Natural killer cell (primary cell): Measurements from ENCODE around the gene CHST3. TPM values are rescaled to one million over a fixed set of nuclear protein-coding genes. Genes with fewer than 3 reads are reported as not detected.

Experiments
- ATAC-seq, 3 donors: fragments of 150-1000 bp in 2 of 3; fragments of 200-7000 bp in 1 of 3; cut with Tn5 transposase; 1 replicate in 1 of 3; 2 replicates in 2 of 3; pipeline ENCODE4 v1.10.0; 2021; ENCODE audit warnings: mild to moderate bottlenecking in 2 of 3, moderate library complexity in 2 of 3
- DNase-seq, 2 donors: peaks; one replicate each; pipeline versions ENCODE4 v3.0.0 to v3.0.0-alpha.2; 2013 to 2021; ENCODE audit warnings: mixed read lengths in 1 of 2
- H3K27ac ChIP-seq: one replicate; pipeline ENCODE4 v1.5.1; 2013; ENCODE audit warnings: mild to moderate bottlenecking, low read length
- H3K27me3 ChIP-seq: one replicate; pipeline ENCODE4 v1.6.1; 2013; ENCODE audit warnings: low read length; ENCODE audit not compliant: control insufficient read depth, insufficient read depth
- H3K36me3 ChIP-seq: one replicate; pipeline ENCODE4 v1.6.1; 2013; ENCODE audit warnings: low read length; ENCODE audit not compliant: control insufficient read depth, insufficient read depth
- H3K4me1 ChIP-seq: one replicate; pipeline ENCODE4 v1.6.1; 2013; ENCODE audit warnings: low read length; ENCODE audit not compliant: control insufficient read depth, insufficient read depth
- H3K4me3 ChIP-seq: one replicate; pipeline ENCODE4 v1.5.1; 2013; ENCODE audit warnings: low read length
- H3K9me3 ChIP-seq: one replicate; pipeline ENCODE4 v1.6.1; 2013; ENCODE audit warnings: low read length; ENCODE audit not compliant: control insufficient read depth, insufficient read depth
- H3K27ac Mint-ChIP-seq, 2 donors: one replicate each; pipeline ENCODE4 v1.8.0; 2022; ENCODE audit warnings: mild to moderate bottlenecking in 2 of 2, mixed read lengths in 2 of 2, moderate library complexity in 1 of 2
- H3K27me3 Mint-ChIP-seq, 2 donors: one replicate each; pipeline ENCODE4 v1.8.0; 2022; ENCODE audit warnings: low read depth in 2 of 2, mixed read lengths in 2 of 2
- H3K36me3 Mint-ChIP-seq: one replicate; pipeline ENCODE4 v1.8.0; 2022; ENCODE audit warnings: mixed read lengths
- H3K4me1 Mint-ChIP-seq, 2 donors: one replicate each; pipeline ENCODE4 v1.8.0; 2022; ENCODE audit warnings: mixed read lengths in 2 of 2
- H3K4me3 Mint-ChIP-seq: one replicate; pipeline ENCODE4 v1.8.0; 2022; ENCODE audit warnings: mild to moderate bottlenecking, moderate library complexity, mixed read lengths
- H3K9me3 Mint-ChIP-seq, 2 donors: one replicate each; pipeline ENCODE4 v1.8.0; 2022; ENCODE audit warnings: mixed read lengths in 2 of 2
- CTCF ChIP-seq: fragments of 200-600 bp; IDR thresholded peaks from one replicate; pipeline ENCODE4 v1.8.0; 2022; ENCODE audit warnings: antibody characterized with exemption
- WGBS: methylation state at CpG from one replicate; pipeline ENCODE4 v1.1.7; 2013; ENCODE audit warnings: missing lambda C conversion rate; ENCODE audit not compliant: insufficient coverage; 5-methylcytosine and 5-hydroxymethylcytosine counted together
- intact Hi-C: fragments of 100-400 bp; cut with micrococcal nuclease; formaldehyde crosslinking; loops from one replicate; pipeline ENCODE4 v1.14.2; 2022
- total RNA-seq, 4 donors: library from RNA; stranded (reverse); fragments of 120-200 nt in 1 of 4; gene quantifications; one replicate each; pipeline versions ENCODE4 v1.2.3 to v1.2.4, GENCODE V29; 2013 to 2022

Gene CHST3
- total RNA-seq, 3 donors from 2014 or later (not counting 1 experiment from before 2014, with no cell fraction given): not detected

- Mint-ChIP-seq H3K4me3 (no peak overlapping the region), H3K27ac (no peak overlapping the region), H3K27me3 (peaks cover 23 to 36% of the 10 kb centered on the region in 2 donors), H3K4me1 (no peaks in the 10 kb centered on the region), H3K9me3 (no peaks in the 10 kb centered on the region), H3K36me3 (no peaks in the 10 kb centered on the region)
- no peak overlapping the region for H3K4me3 ChIP-seq
- H3K9me3 ChIP-seq: no peaks in the 10 kb centered on the region
- intact Hi-C loops: no loop called here
- no peak for TF ChIP-seq CTCF
- no peak for ATAC-seq
- 81% methylated on average over 10 of the region's 10 CpGs for WGBS
- no peak overlapping the region for H3K27ac ChIP-seq
- peaks cover 10% of the 10 kb centered on the region for H3K27me3 ChIP-seq
- H3K4me1 ChIP-seq: peaks cover 2% of the 10 kb centered on the region
- H3K36me3 ChIP-seq: no peaks in the 10 kb centered on the region
- DNase-seq: no peak
Observed at GRCh38 chr10:71969929-71970328, 5.7 kb downstream of the CHST3 start.

DNA sequence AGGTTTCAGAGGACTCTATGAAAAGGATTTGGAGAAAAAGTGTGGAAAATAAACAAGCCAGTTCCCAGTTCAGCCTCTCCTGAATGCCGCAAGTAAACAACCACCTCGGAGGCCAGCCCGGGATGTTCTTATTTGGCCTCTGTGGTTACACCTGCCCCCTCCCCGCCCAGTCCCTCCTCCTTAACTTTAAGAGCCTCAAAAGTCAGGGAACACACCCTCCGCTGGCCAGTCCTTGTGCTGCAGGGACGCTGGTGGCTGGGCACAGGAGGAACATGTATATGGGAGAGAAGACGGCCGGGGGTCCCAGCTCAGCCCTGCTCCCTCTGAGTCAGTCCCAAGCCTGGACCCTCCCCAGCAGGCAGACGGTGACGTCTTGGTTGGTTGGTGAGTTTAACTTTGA lies 6.1 kb downstream of the CHST3 start:
- Mint-ChIP-seq H3K9me3 (no peaks in the 10 kb centered on the region), H3K27ac (no peak overlapping the region), H3K36me3 (no peaks in the 10 kb centered on the region), H3K27me3 (peaks cover 19 to 32% of the 10 kb centered on the region in 2 donors), H3K4me3 (no peak overlapping the region), H3K4me1 (no peaks in the 10 kb centered on the region)
- DNase-seq (no peak), ATAC-seq (no peak)
- Histone ChIP-seq H3K27ac (no peak overlapping the region), H3K27me3 (peaks cover 6% of the 10 kb centered on the region), H3K4me1 (no peaks in the 10 kb centered on the region), H3K4me3 (no peak overlapping the region), H3K9me3 (no peaks in the 10 kb centered on the region), H3K36me3 (no peaks in the 10 kb centered on the region)
- no peak for TF ChIP-seq CTCF
- intact Hi-C loops: no loop called here
- 79% methylated on average over 10 of the region's 10 CpGs for WGBS

DNA sequence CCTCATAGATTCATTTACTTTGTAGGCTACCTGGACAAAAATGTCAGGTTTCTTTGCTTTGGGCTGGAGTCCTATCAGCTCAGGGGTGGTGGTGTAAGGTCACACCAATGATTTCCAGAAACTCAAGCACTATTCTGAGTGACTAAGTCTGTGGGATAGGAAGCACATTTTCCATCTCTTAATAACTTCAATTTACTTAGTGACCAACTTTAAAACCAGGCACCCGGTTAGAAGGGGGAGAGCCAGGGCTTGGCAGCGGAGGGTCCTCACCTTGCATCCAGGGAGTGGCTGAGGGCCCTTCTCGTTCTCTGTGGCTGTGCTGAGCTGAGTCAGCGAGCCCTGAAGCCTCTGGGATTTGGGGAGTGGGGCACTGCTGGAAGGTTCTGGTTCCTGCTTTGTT lies 6.7 kb downstream of the CHST3 start:
- no peak for ATAC-seq
- no peaks in the 10 kb centered on the region for H3K9me3 Mint-ChIP-seq
- peaks cover 4% of the 10 kb centered on the region for H3K27me3 ChIP-seq

More for the DNA sequence above, 6.7 kb downstream of the CHST3 start:
- TF ChIP-seq CTCF: no peak
- H3K27me3 Mint-ChIP-seq: peaks cover 13 to 26% of the 10 kb centered on the region in 2 donors
- Histone ChIP-seq H3K4me1 (no peaks in the 10 kb centered on the region), H3K36me3 (no peaks in the 10 kb centered on the region), H3K27ac (no peak overlapping the region), H3K9me3 (no peaks in the 10 kb centered on the region), H3K4me3 (no peak overlapping the region)
- no peak for DNase-seq
- no peaks in the 10 kb centered on the region for H3K36me3 Mint-ChIP-seq
- 74% methylated on average over 4 of the region's 4 CpGs for WGBS
- H3K4me3 Mint-ChIP-seq: no peak overlapping the region
- no peak overlapping the region for H3K27ac Mint-ChIP-seq
- no peaks in the 10 kb centered on the region for H3K4me1 Mint-ChIP-seq
- intact Hi-C loops: no loop called here
